H9 (cell line): ENCODE measurements around the gene FCAMR. TPM values are rescaled to one million over a fixed set of nuclear protein-coding genes. Genes with fewer than 3 reads are reported as not detected.

Experiments
- DNase-seq: peaks from one replicate; pipeline ENCODE4 v3.0.0-alpha.2; 2017
- H2AFZ ChIP-seq: one replicate; pipeline ENCODE4 v1.6.1; 2013; ENCODE audit warnings: mild to moderate bottlenecking, low read length, control low read depth, moderate library complexity
- H2AK5ac ChIP-seq: 2 replicates; pipeline ENCODE4 v1.6.1; 2013; ENCODE audit warnings: low read length, control low read depth, mixed read lengths; ENCODE audit not compliant: insufficient read length
- H2BK120ac ChIP-seq: one replicate; pipeline ENCODE4 v1.6.1; 2013; ENCODE audit warnings: low read depth, mild to moderate bottlenecking, low read length, control low read depth, inconsistent platforms; ENCODE audit not compliant: poor library complexity, severe bottlenecking
- H2BK12ac ChIP-seq: 2 replicates; pipeline ENCODE4 v1.6.1; 2013; ENCODE audit warnings: low read length, control low read depth, mixed read lengths, low read depth; ENCODE audit not compliant: insufficient read length
- H2BK15ac ChIP-seq: 2 replicates; pipeline ENCODE4 v1.6.1; 2013; ENCODE audit warnings: low read depth, low read length, control low read depth
- H2BK20ac ChIP-seq: one replicate; pipeline ENCODE4 v1.6.1; 2013; ENCODE audit warnings: low read depth, mild to moderate bottlenecking, low read length, control low read depth, inconsistent platforms; ENCODE audit not compliant: poor library complexity, severe bottlenecking
- H2BK5ac ChIP-seq: 2 replicates; pipeline ENCODE4 v1.6.1; 2013; ENCODE audit warnings: low read length, control low read depth, mixed read lengths; ENCODE audit not compliant: insufficient read length
- H3K14ac ChIP-seq: 2 replicates; pipeline ENCODE4 v1.6.1; 2013; ENCODE audit warnings: low read length, control low read depth; ENCODE audit not compliant: insufficient read depth
- H3K18ac ChIP-seq: 2 replicates; pipeline ENCODE4 v1.6.1; 2013; ENCODE audit warnings: low read depth, mild to moderate bottlenecking, mixed read lengths, low read length, control low read depth; ENCODE audit not compliant: insufficient read length
- H3K23ac ChIP-seq: 2 replicates; pipeline ENCODE4 v1.6.1; 2013; ENCODE audit warnings: low read length, control low read depth, mixed read lengths, low read depth; ENCODE audit not compliant: insufficient read length
- H3K23me2 ChIP-seq: 2 replicates; pipeline ENCODE4 v1.6.1; 2013; ENCODE audit warnings: low read depth, mild to moderate bottlenecking, mixed read lengths, low read length, control low read depth; ENCODE audit not compliant: insufficient read length, poor library complexity, severe bottlenecking
- H3K27ac ChIP-seq: 2 replicates; pipeline ENCODE4 v1.5.1; 2013; ENCODE audit warnings: low read length, control low read depth, mixed read lengths, low read depth; ENCODE audit not compliant: insufficient read length
- H3K27me3 ChIP-seq: 2 replicates; pipeline ENCODE4 v1.6.1; 2013; ENCODE audit warnings: low read length, control low read depth, inconsistent platforms; ENCODE audit not compliant: insufficient read depth
- H3K4ac ChIP-seq: 2 replicates; pipeline ENCODE4 v1.6.1; 2013; ENCODE audit warnings: low read depth, mild to moderate bottlenecking, control low read depth, inconsistent platforms, low read length, moderate library complexity
- H3K4me1 ChIP-seq: 2 replicates; pipeline ENCODE4 v1.6.1; 2013; ENCODE audit warnings: low read length, control low read depth, inconsistent platforms; ENCODE audit not compliant: insufficient read depth
- H3K4me2 ChIP-seq: 2 replicates; pipeline ENCODE4 v1.6.1; 2013; ENCODE audit warnings: low read length, control low read depth, mixed read lengths; ENCODE audit not compliant: insufficient read length, insufficient read depth
- H3K56ac ChIP-seq: 2 replicates; pipeline ENCODE4 v1.6.1; 2013; ENCODE audit warnings: low read depth, mild to moderate bottlenecking, mixed read lengths, low read length, control low read depth; ENCODE audit not compliant: insufficient read length
- H3K79me1 ChIP-seq: 2 replicates; pipeline ENCODE4 v1.6.1; 2013; ENCODE audit warnings: low read depth, mild to moderate bottlenecking, moderate library complexity, low read length, control low read depth, inconsistent platforms; ENCODE audit not compliant: insufficient read depth, poor library complexity, severe bottlenecking
- H3K79me2 ChIP-seq: 2 replicates; pipeline ENCODE4 v1.6.1; 2013; ENCODE audit warnings: low read length, control low read depth, inconsistent platforms; ENCODE audit not compliant: insufficient read depth
- H3K9ac ChIP-seq: 2 replicates; pipeline ENCODE4 v1.6.1; 2013; ENCODE audit warnings: low read length, control low read depth, mixed read lengths; ENCODE audit not compliant: insufficient read length; ENCODE audit errors: extremely low read depth
- H3K9me3 ChIP-seq: one replicate; pipeline ENCODE4 v1.6.1; 2013; ENCODE audit warnings: low read depth, low read length, inconsistent platforms; ENCODE audit not compliant: control insufficient read depth
- H3T11ph ChIP-seq: one replicate; pipeline ENCODE4 v1.6.1; 2013; ENCODE audit warnings: mild to moderate bottlenecking, low read length, control low read depth, inconsistent platforms
- H4K20me1 ChIP-seq: one replicate; pipeline ENCODE4 v1.6.1; 2013; ENCODE audit not compliant: control insufficient read depth, insufficient read length, insufficient read depth
- H4K5ac ChIP-seq: 2 replicates; pipeline ENCODE4 v1.6.1; 2013; ENCODE audit warnings: low read depth, mild to moderate bottlenecking, mixed read lengths, low read length, control low read depth; ENCODE audit not compliant: insufficient read length
- H4K8ac ChIP-seq: replicated peaks from 2 replicates; pipeline ENCODE4 v1.6.1; 2013; ENCODE audit warnings: low read length, control low read depth, mixed read lengths, low read depth; ENCODE audit not compliant: insufficient read length
- H4K91ac ChIP-seq: 2 replicates; pipeline ENCODE4 v1.6.1; 2013; ENCODE audit warnings: low read depth, mild to moderate bottlenecking, moderate library complexity, mixed read lengths, low read length, control low read depth; ENCODE audit not compliant: insufficient read length
- H3K27ac Mint-ChIP-seq, 3 experiments: 2 replicates in 2 of 3; 3 replicates in 1 of 3; pipeline ENCODE4 v1.8.0; 2020 to 2021; ENCODE audit warnings: mixed read lengths in 3 of 3, mild to moderate bottlenecking in 1 of 3, moderate library complexity in 1 of 3
- H3K27me3 Mint-ChIP-seq: 2 replicates; pipeline ENCODE4 v1.8.0; 2021; ENCODE audit warnings: low read depth, mild to moderate bottlenecking, moderate library complexity, mixed read lengths
- H3K36me3 Mint-ChIP-seq, 3 experiments: 2 replicates in 2 of 3; 3 replicates in 1 of 3; pipeline ENCODE4 v1.8.0; 2020 to 2021; ENCODE audit warnings: low read depth in 3 of 3, mixed read lengths in 3 of 3; ENCODE audit not compliant: insufficient read depth in 1 of 3
- H3K4me1 Mint-ChIP-seq, 2 experiments: 2 replicates each; pipeline ENCODE4 v1.8.0; 2020; ENCODE audit warnings: mixed read lengths in 2 of 2
- H3K4me3 Mint-ChIP-seq, 2 experiments: 2 replicates in 1 of 2; 3 replicates in 1 of 2; pipeline ENCODE4 v1.8.0; 2020 to 2021; ENCODE audit warnings: mild to moderate bottlenecking in 2 of 2, mixed read lengths in 2 of 2, moderate library complexity in 1 of 2
- H3K9me3 Mint-ChIP-seq, 2 experiments: 2 replicates in 1 of 2; 3 replicates in 1 of 2; pipeline ENCODE4 v1.8.0; 2020; ENCODE audit warnings: mild to moderate bottlenecking in 2 of 2, mixed read lengths in 2 of 2, moderate library complexity in 1 of 2
- CTCF ChIP-seq: fragments of 200-600 bp; sonication (generic); conservative IDR thresholded peaks from 3 replicates; pipeline ENCODE4 v1.8.0; 2021; ENCODE audit warnings: antibody characterized with exemption, mild to moderate bottlenecking
- WGBS: extraction: QIAGEN DNeasy Blood & Tissue Kit; methylation state at CpG from one replicate; pipeline ENCODE4 v1.1.7; 2013; ENCODE audit warnings: missing lambda C conversion rate, low lambda C conversion rate, mixed read lengths; ENCODE audit not compliant: insufficient read length; ENCODE audit errors: extremely low coverage; 5-methylcytosine and 5-hydroxymethylcytosine counted together
- total RNA-seq: library from RNA; stranded (reverse); gene quantifications from 2 replicates; pipeline ENCODE4 v1.2.1, GENCODE V29; 2021

The FCAMR gene
- total RNA-seq, 1 experiment from 2014 or later: not detected

DNA sequence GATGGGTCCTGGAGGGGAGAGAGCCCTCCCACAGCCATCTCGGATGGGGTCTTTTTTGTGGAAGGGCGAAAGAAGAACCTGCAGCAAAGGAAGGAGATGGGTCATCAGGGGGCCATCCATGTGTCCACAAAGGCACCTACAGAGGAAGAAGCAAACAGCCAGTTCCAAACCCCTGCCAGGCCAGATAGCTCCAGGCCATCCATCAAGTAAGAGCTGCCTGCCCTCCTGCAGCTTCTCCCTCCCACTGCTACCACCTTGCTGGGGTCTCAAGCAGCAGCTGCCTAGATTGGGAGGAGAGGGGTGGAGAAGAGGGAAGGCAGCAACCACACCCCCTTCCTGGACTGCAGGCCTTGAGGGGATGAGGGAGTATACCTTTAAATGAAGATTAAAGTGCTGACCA is 4.5 kb downstream of the FCAMR start:
- H4K8ac ChIP-seq: no peak overlapping the region
- Mint-ChIP-seq H3K9me3 (no peaks in the 10 kb centered on the region), H3K27me3 (peaks cover 17% of the 10 kb centered on the region), H3K27ac (no peak overlapping the region), H3K36me3 (no peaks in the 10 kb centered on the region; a peak in 1 of 7 replicates), H3K4me3 (no peak overlapping the region), H3K4me1 (no peaks in the 10 kb centered on the region)
- no peak overlapping the region for H3K23ac ChIP-seq
- H2BK120ac ChIP-seq: no peak overlapping the region
- no peak overlapping the region for H4K5ac ChIP-seq
- no peak overlapping the region for H2AK5ac ChIP-seq
- H2BK12ac ChIP-seq: no peak overlapping the region
- no peak overlapping the region for H3T11ph ChIP-seq
- no peak overlapping the region for H3K56ac ChIP-seq
- no peak for DNase-seq
- H3K14ac ChIP-seq: no peak overlapping the region
- no peak overlapping the region for H3K4ac ChIP-seq
- no peaks in the 10 kb centered on the region for H4K20me1 ChIP-seq
- H3K4me1 ChIP-seq: no peaks in the 10 kb centered on the region
- H2BK20ac ChIP-seq: no peak overlapping the region
- no peak for TF ChIP-seq CTCF
- no peaks in the 10 kb centered on the region for H3K23me2 ChIP-seq
- H3K27ac ChIP-seq: no peak overlapping the region
- H4K91ac ChIP-seq: no peak overlapping the region
- H3K18ac ChIP-seq: no peak overlapping the region
- no peak overlapping the region for H3K9ac ChIP-seq
- H3K4me2 ChIP-seq: no peak overlapping the region
- no peaks in the 10 kb centered on the region for H3K27me3 ChIP-seq
- H2BK15ac ChIP-seq: no peak overlapping the region
- H2AFZ ChIP-seq: no peak overlapping the region
- no CpG with 5 or more reads among the region's 2 CpGs for WGBS
- no peak overlapping the region for H2BK5ac ChIP-seq
- no peaks in the 10 kb centered on the region for H3K9me3 ChIP-seq
- H3K79me1 ChIP-seq: no peaks in the 10 kb centered on the region
- H3K79me2 ChIP-seq: no peaks in the 10 kb centered on the region
